H9 (cell line): Measurements from ENCODE around the gene CUBN. TPM values are rescaled to one million over a fixed set of nuclear protein-coding genes. Genes with fewer than 3 reads are reported as not detected.

Experiments used
- DNase-seq: peaks from one replicate; pipeline ENCODE4 v3.0.0-alpha.2; 2017
- H2AFZ ChIP-seq: one replicate; pipeline ENCODE4 v1.6.1; 2013; ENCODE audit warnings: mild to moderate bottlenecking, low read length, control low read depth, moderate library complexity
- H2AK5ac ChIP-seq: 2 replicates; pipeline ENCODE4 v1.6.1; 2013; ENCODE audit warnings: low read length, control low read depth, mixed read lengths; ENCODE audit not compliant: insufficient read length
- H2BK120ac ChIP-seq: one replicate; pipeline ENCODE4 v1.6.1; 2013; ENCODE audit warnings: low read depth, mild to moderate bottlenecking, low read length, control low read depth, inconsistent platforms; ENCODE audit not compliant: poor library complexity, severe bottlenecking
- H2BK12ac ChIP-seq: 2 replicates; pipeline ENCODE4 v1.6.1; 2013; ENCODE audit warnings: low read length, control low read depth, mixed read lengths, low read depth; ENCODE audit not compliant: insufficient read length
- H2BK15ac ChIP-seq: 2 replicates; pipeline ENCODE4 v1.6.1; 2013; ENCODE audit warnings: low read depth, low read length, control low read depth
- H2BK20ac ChIP-seq: one replicate; pipeline ENCODE4 v1.6.1; 2013; ENCODE audit warnings: low read depth, mild to moderate bottlenecking, low read length, control low read depth, inconsistent platforms; ENCODE audit not compliant: poor library complexity, severe bottlenecking
- H2BK5ac ChIP-seq: 2 replicates; pipeline ENCODE4 v1.6.1; 2013; ENCODE audit warnings: low read length, control low read depth, mixed read lengths; ENCODE audit not compliant: insufficient read length
- H3K14ac ChIP-seq: 2 replicates; pipeline ENCODE4 v1.6.1; 2013; ENCODE audit warnings: low read length, control low read depth; ENCODE audit not compliant: insufficient read depth
- H3K18ac ChIP-seq: 2 replicates; pipeline ENCODE4 v1.6.1; 2013; ENCODE audit warnings: low read depth, mild to moderate bottlenecking, mixed read lengths, low read length, control low read depth; ENCODE audit not compliant: insufficient read length
- H3K23ac ChIP-seq: 2 replicates; pipeline ENCODE4 v1.6.1; 2013; ENCODE audit warnings: low read length, control low read depth, mixed read lengths, low read depth; ENCODE audit not compliant: insufficient read length
- H3K23me2 ChIP-seq: 2 replicates; pipeline ENCODE4 v1.6.1; 2013; ENCODE audit warnings: low read depth, mild to moderate bottlenecking, mixed read lengths, low read length, control low read depth; ENCODE audit not compliant: insufficient read length, poor library complexity, severe bottlenecking
- H3K27ac ChIP-seq: 2 replicates; pipeline ENCODE4 v1.5.1; 2013; ENCODE audit warnings: low read length, control low read depth, mixed read lengths, low read depth; ENCODE audit not compliant: insufficient read length
- H3K27me3 ChIP-seq: 2 replicates; pipeline ENCODE4 v1.6.1; 2013; ENCODE audit warnings: low read length, control low read depth, inconsistent platforms; ENCODE audit not compliant: insufficient read depth
- H3K4ac ChIP-seq: 2 replicates; pipeline ENCODE4 v1.6.1; 2013; ENCODE audit warnings: low read depth, mild to moderate bottlenecking, control low read depth, inconsistent platforms, low read length, moderate library complexity
- H3K4me1 ChIP-seq: 2 replicates; pipeline ENCODE4 v1.6.1; 2013; ENCODE audit warnings: low read length, control low read depth, inconsistent platforms; ENCODE audit not compliant: insufficient read depth
- H3K4me2 ChIP-seq: 2 replicates; pipeline ENCODE4 v1.6.1; 2013; ENCODE audit warnings: low read length, control low read depth, mixed read lengths; ENCODE audit not compliant: insufficient read length, insufficient read depth
- H3K56ac ChIP-seq: 2 replicates; pipeline ENCODE4 v1.6.1; 2013; ENCODE audit warnings: low read depth, mild to moderate bottlenecking, mixed read lengths, low read length, control low read depth; ENCODE audit not compliant: insufficient read length
- H3K79me1 ChIP-seq: 2 replicates; pipeline ENCODE4 v1.6.1; 2013; ENCODE audit warnings: low read depth, mild to moderate bottlenecking, moderate library complexity, low read length, control low read depth, inconsistent platforms; ENCODE audit not compliant: insufficient read depth, poor library complexity, severe bottlenecking
- H3K79me2 ChIP-seq: 2 replicates; pipeline ENCODE4 v1.6.1; 2013; ENCODE audit warnings: low read length, control low read depth, inconsistent platforms; ENCODE audit not compliant: insufficient read depth
- H3K9ac ChIP-seq: 2 replicates; pipeline ENCODE4 v1.6.1; 2013; ENCODE audit warnings: low read length, control low read depth, mixed read lengths; ENCODE audit not compliant: insufficient read length; ENCODE audit errors: extremely low read depth
- H3K9me3 ChIP-seq: one replicate; pipeline ENCODE4 v1.6.1; 2013; ENCODE audit warnings: low read depth, low read length, inconsistent platforms; ENCODE audit not compliant: control insufficient read depth
- H3T11ph ChIP-seq: one replicate; pipeline ENCODE4 v1.6.1; 2013; ENCODE audit warnings: mild to moderate bottlenecking, low read length, control low read depth, inconsistent platforms
- H4K20me1 ChIP-seq: one replicate; pipeline ENCODE4 v1.6.1; 2013; ENCODE audit not compliant: control insufficient read depth, insufficient read length, insufficient read depth
- H4K5ac ChIP-seq: 2 replicates; pipeline ENCODE4 v1.6.1; 2013; ENCODE audit warnings: low read depth, mild to moderate bottlenecking, mixed read lengths, low read length, control low read depth; ENCODE audit not compliant: insufficient read length
- H4K8ac ChIP-seq: replicated peaks from 2 replicates; pipeline ENCODE4 v1.6.1; 2013; ENCODE audit warnings: low read length, control low read depth, mixed read lengths, low read depth; ENCODE audit not compliant: insufficient read length
- H4K91ac ChIP-seq: 2 replicates; pipeline ENCODE4 v1.6.1; 2013; ENCODE audit warnings: low read depth, mild to moderate bottlenecking, moderate library complexity, mixed read lengths, low read length, control low read depth; ENCODE audit not compliant: insufficient read length
- H3K27ac Mint-ChIP-seq, 3 experiments: 2 replicates in 2 of 3; 3 replicates in 1 of 3; pipeline ENCODE4 v1.8.0; 2020 to 2021; ENCODE audit warnings: mixed read lengths in 3 of 3, mild to moderate bottlenecking in 1 of 3, moderate library complexity in 1 of 3
- H3K27me3 Mint-ChIP-seq: 2 replicates; pipeline ENCODE4 v1.8.0; 2021; ENCODE audit warnings: low read depth, mild to moderate bottlenecking, moderate library complexity, mixed read lengths
- H3K36me3 Mint-ChIP-seq, 3 experiments: 2 replicates in 2 of 3; 3 replicates in 1 of 3; pipeline ENCODE4 v1.8.0; 2020 to 2021; ENCODE audit warnings: low read depth in 3 of 3, mixed read lengths in 3 of 3; ENCODE audit not compliant: insufficient read depth in 1 of 3
- H3K4me1 Mint-ChIP-seq, 2 experiments: 2 replicates each; pipeline ENCODE4 v1.8.0; 2020; ENCODE audit warnings: mixed read lengths in 2 of 2
- H3K4me3 Mint-ChIP-seq, 2 experiments: 2 replicates in 1 of 2; 3 replicates in 1 of 2; pipeline ENCODE4 v1.8.0; 2020 to 2021; ENCODE audit warnings: mild to moderate bottlenecking in 2 of 2, mixed read lengths in 2 of 2, moderate library complexity in 1 of 2
- H3K9me3 Mint-ChIP-seq, 2 experiments: 2 replicates in 1 of 2; 3 replicates in 1 of 2; pipeline ENCODE4 v1.8.0; 2020; ENCODE audit warnings: mild to moderate bottlenecking in 2 of 2, mixed read lengths in 2 of 2, moderate library complexity in 1 of 2
- CTCF ChIP-seq: fragments of 200-600 bp; sonication (generic); conservative IDR thresholded peaks from 3 replicates; pipeline ENCODE4 v1.8.0; 2021; ENCODE audit warnings: antibody characterized with exemption, mild to moderate bottlenecking
- WGBS: extraction: QIAGEN DNeasy Blood & Tissue Kit; methylation state at CpG from one replicate; pipeline ENCODE4 v1.1.7; 2013; ENCODE audit warnings: missing lambda C conversion rate, low lambda C conversion rate, mixed read lengths; ENCODE audit not compliant: insufficient read length; ENCODE audit errors: extremely low coverage; 5-methylcytosine and 5-hydroxymethylcytosine counted together
- total RNA-seq: library from RNA; stranded (reverse); gene quantifications from 2 replicates; pipeline ENCODE4 v1.2.1, GENCODE V29; 2021

Gene CUBN
- total RNA-seq, 1 experiment from 2014 or later = 0.26 TPM

GRCh38 chr10:16816830-16817124 is 312.8 kb downstream of the CUBN start:
- TF ChIP-seq CTCF = no peak
- H4K5ac ChIP-seq = no peak overlapping the region
- H2BK20ac ChIP-seq = no peak overlapping the region
- H3K14ac ChIP-seq = no peak overlapping the region
- peak overlapping the region; percentile 40 for H3K9ac ChIP-seq
- no peak overlapping the region for H2BK5ac ChIP-seq
- 0 out of 2 replicates have a peak, but pooled peaks cover 2% of the 10 kb centered on the region for H3K4me1 ChIP-seq
- no peak overlapping the region for H3K23ac ChIP-seq
- H3K4ac ChIP-seq = no peak overlapping the region
- H2AK5ac ChIP-seq = no peak overlapping the region
- H2AFZ ChIP-seq = no peak overlapping the region
- no peak overlapping the region for H2BK120ac ChIP-seq
- H4K91ac ChIP-seq = no peak overlapping the region
- H4K20me1 ChIP-seq = no peaks in the 10 kb centered on the region
- H3K23me2 ChIP-seq = peaks cover 4% of the 10 kb centered on the region
- no peaks in the 10 kb centered on the region for H3K79me2 ChIP-seq
- H3K27ac ChIP-seq = no peak overlapping the region
- Mint-ChIP-seq H3K27me3 (peaks cover 9% of the 10 kb centered on the region), H3K4me3 (peak overlapping the region; percentile 90 to 95), H3K27ac (peak overlapping the region in 2 of 3 experiments; percentile 50 to 92; a peak in 3 of 7 replicates), H3K9me3 (peaks cover 7% of the 10 kb centered on the region in 2 experiments), H3K36me3 (peaks cover 4 to 7% (median 4%) of the 10 kb centered on the region in 3 experiments; a peak in 6 of 7 replicates), H3K4me1 (peaks cover 11 to 14% of the 10 kb centered on the region in 2 experiments)
- no peak for DNase-seq
- no peak overlapping the region for H3T11ph ChIP-seq
- peak overlapping the region; percentile 53 for H3K4me2 ChIP-seq
- no peak overlapping the region for H4K8ac ChIP-seq
- H3K18ac ChIP-seq = no peak overlapping the region
- no peak overlapping the region for H2BK12ac ChIP-seq
- H3K79me1 ChIP-seq = no peaks in the 10 kb centered on the region
- no peak overlapping the region for H2BK15ac ChIP-seq
- WGBS = no CpG with 5 or more reads among the region's 12 CpGs
- H3K9me3 ChIP-seq = peaks cover 2% of the 10 kb centered on the region
- H3K27me3 ChIP-seq = no peaks in the 10 kb centered on the region
- no peak overlapping the region for H3K56ac ChIP-seq
